GM18517 (cell line): ENCODE measurements around the gene COL6A1.
"Not testable (repeated sequence)": the region's sequence is repeated elsewhere in the genome, so short reads cannot be mapped to it uniquely, and the experiment has no call there.

Experiments used
- ATAC-seq: cut with Tn5 transposase; IDR thresholded peaks from one replicate; pipeline ENCODE4 v1.9.1; 2021; ENCODE audit warnings: mild to moderate bottlenecking, moderate library complexity; ENCODE audit not compliant: unreplicated experiment

Gene COL6A1

DNA sequence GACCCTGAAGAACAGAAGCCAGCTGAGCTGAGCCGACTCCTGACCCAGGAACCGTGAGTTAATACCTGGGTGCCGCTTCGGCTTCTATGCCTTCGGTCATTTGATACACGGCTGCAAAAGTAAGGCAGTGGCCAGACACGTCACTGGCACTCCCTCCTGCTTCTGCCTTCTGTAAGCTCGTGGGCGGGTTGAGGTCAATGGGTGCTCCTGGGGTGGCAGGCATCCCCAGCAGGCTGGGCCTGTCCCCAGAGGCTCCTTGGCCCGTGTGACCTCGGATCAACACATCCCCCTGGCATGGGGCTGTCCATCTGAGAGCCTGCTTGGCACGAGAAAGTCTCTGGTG, 35.7 kb upstream of the COL6A1 start:
- no peak for ATAC-seq

DNA sequence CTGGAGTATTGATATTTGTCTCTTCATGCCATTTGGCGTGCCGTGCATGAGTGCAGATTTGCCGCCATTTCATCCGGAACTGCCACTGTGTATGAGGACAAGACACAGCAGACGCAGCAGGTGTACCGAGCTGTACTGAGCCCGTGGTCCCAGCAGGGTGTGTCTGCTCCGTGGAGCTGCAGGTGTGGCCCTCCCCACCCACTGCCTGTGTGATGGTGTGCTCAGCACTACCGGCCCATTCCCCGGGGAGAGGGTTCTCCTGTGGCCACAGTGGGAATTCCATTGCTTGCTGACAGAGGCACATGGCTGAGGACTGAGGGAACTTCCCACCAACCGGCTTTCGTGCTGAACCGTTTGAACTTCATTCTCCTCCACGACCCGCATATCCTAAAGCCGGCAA, 34.3 kb upstream of the COL6A1 start:
- no peak for ATAC-seq

DNA sequence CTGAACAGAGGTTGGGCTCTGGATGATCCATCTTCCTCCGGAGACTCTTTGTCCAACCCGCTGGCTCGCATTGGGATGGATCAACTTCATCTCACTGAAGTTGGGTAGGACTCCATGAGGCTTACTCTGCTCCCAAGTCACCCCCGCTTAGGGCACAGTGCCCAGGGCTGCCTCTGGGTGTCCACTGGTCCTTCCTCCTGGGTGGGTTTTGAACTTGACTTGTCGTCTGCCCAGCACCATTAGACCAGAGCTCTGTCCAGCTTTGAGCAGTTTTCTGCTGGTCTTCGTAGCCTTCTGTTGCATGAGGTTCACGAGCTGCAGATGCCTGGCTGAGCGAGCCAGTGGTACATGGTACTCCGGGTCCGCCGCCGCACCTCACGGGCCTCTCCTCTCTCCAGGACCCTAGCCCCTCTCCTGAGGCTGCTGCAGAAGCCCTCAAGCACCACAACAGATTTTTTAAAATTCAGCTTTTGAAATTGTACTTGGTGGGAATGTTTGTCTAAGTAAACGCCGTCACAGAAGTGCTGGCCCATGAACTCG, 33.8 kb upstream of the COL6A1 start:
- ATAC-seq: no peak

DNA sequence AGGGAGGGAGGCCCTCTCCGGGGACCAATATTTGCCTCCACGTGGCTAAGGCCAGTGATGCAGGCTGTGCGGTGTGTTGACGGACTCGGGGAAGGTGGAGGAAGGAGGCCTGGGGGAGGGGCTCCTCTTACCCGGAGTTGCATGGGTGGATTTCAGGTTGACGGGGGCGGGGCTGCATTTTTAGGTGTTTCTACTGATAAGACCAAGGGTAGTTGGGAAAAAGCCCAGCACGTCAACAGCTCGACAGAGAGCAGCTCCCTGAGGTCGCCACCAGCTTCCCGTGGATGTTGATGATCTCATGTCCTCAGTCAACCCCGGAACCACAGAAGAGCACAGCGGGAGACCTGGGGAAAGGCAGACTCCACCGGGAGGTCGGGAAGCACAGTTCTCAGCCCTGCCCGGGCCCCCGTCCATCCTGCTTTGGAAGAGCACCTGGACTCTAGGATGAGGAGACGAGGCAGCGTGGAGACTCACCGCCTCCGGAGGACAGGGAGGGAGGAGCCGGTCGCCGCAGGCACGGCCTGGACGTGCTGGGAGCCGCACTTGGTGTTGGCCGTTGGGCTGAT, 32.9 kb upstream of the COL6A1 start:
- no peak for ATAC-seq

DNA sequence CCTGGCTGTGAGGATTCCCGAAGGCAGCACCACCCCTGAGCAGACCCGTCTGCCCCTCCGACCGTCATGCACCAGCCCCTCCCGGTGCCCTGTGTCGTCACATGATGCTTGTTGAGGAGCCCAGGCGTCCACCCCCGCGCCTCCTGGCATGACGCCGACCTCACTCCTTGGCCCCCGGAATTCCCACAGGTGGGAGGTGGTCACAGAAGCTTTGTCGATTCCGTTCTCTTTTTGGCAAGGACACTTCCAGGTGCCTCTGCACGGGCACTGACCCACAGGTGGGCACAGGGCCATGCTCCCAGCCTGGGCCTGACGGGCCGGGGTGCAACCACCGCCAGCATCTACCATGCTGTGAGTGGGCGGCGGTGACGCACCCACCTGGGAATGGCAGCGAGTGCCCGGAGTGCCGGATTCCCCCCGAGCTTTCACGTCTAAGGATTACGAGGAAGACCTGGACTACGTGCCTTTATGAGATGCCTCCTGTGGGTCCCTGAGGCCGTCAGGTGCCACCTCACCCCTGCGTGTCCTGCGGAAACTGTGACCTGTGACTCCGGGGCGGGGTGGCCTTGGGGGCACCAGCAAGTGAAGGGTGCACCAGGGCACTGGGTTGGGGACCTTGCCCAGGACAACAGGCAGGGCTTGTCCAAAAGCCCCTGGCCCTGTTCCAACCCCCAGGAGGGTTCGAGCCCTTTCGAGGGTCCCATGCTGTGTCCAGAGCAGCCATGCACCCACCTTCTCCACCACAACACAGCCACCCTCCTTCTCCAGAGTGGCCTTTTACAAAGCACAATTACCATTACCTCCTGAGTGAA, 31.4 kb upstream of the COL6A1 start:
- ATAC-seq: no peak

DNA sequence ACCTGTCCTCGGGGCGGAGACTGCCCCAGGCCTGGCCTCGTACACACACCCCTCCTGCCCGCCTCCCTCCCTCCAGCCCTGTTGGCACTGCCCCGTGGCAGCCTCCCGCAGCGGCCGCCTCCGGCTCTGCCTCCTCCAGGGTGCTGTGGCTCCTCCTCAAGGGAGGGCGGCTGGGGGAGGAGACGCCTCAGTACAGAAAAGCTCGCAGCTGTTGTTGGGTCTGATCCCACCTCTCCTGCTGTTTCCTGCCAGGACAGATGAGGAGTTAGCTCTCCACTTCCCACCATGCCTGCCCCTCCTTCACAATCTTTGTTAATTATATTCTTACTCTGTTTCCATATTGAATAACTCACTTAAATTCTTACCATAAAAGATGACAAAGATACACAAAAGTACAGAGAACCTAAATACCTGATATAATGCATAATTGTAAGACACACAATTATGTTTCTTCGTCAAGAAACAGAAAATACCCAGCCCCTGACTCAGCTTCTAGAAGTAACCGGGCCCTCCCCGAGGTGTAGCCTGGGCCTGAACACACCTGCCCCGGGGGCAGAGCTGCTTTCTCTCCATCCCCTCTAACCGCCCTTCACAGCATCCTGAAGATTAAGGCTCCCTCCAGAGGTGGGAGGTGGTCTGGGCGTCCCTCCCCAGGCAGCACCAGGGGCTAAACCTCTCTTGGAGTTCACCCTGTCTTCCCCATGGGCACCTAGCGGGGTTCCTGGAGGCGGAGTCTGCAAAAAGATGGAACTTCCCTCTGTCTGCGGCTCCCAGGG, 30.6 kb upstream of the COL6A1 start:
- no peak for ATAC-seq

DNA sequence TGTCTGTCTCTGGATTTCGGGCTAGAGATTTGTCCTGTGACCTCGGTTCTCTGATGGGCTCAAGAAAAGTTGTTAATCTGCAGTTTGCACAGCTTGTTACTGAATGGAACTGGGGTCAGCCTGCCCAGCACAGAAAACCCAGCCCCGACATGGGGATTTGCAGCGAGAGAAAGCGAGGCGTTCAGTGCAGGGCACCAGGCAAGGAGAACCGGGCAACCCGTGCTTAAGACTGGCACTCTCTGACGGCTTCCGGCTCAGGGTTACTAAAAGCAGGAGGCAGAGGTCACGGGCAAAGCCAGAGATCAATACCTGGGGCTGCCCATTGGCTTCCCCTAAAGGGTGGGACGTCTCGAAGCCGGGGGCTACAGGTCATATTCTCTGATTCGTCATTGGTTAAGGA, 29.9 kb upstream of the COL6A1 start:
- ATAC-seq: no peak

DNA sequence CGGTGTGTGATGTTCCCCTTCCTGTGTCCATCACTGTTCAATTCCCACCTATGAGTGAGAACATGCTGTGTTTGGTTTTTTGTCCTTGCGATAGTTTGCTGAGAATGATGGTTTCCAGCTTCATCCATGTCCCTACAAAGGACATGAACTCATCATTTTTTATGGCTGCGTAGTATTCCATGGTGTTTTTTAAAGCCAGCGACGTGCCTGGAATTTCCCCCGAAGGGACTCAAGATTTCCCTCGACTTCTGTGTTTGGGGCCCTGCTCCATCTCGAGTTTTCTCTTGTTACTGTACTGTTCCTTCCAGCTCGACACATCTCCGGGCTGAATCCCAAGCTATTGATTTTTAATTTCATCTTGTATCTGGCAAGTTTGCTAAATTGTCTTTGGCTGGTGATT, 29.0 kb upstream of the COL6A1 start:
- ATAC-seq: not testable (repeated sequence)

DNA sequence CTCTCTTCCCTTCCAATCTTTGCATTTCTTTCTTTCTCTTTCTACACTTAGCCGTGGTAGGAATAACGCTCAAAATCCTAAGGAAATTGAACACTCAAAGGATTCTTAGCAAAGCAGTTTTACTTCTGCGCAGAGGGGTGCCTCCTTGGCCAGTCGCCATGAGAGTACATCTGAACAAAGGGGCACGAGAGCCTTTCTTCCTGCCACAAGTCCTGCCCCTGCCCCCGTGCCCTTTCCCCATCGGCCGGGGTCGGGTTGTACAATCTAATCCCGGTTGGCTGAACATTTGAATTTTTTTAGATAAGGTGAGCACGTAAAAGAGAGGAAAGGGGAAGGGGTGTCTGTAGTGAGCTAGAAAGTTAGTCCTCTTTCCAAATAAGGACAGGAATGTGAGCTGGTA, 28.6 kb upstream of the COL6A1 start:
- no peak for ATAC-seq

DNA sequence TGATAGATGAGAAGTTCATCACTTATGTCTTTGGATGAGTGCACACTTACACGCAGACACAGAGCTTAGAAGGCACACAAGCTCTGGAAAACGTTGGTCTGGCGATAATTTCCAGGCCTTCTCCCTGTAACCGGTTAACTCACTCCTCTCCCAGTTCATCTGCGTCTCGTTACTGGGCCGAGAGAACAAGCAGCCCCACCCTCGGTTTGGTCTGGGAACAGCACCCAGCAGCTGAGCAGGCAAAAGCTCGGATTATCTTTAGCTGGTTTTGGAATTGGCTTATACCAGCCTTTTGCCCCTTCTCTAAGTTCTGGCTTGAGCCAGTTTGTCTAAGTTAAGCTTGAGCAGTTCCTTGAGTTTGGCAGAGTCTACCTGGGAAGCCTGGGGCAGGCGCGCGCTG, 27.3 kb upstream of the COL6A1 start:
- ATAC-seq: no peak

DNA sequence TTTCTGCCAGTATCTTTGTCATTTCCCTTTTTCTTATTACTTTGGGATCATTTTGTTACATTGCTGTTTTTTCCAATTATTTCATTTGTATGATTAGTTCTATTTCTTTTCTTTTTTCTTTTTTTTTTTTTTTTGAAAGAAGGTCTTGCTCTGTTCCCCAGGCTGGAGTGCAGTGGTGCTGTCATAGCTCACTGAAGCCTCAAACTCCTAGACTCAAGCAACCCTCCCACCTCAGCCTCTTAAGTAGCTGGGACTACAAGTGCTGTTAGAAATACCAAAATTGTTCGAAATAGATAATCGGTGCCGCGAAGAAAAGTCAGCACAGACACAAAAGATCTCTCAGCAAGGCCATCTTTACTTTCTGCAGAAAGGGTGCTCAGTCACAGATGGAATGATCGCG, 26.6 kb upstream of the COL6A1 start:
- no peak for ATAC-seq

DNA sequence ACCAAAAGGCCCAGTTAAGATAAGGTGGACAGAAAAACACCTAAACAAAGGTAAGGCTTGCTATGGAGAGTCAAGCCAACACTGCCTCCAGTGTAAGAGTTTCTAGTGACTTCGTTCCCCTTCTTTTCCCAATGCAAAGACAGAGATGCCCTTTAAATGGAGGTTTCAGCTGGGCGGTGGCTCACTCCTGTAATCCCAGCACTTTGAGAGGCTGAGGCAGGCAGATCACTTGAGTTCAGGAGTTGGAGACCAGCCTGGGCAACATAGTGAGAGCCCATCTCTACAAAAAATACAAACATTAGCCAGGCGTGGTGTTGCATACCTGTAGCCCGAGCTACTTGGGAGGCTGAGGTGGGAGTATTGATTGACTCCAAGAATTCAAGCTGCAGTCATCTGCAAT, 24.0 kb upstream of the COL6A1 start:
- ATAC-seq: no peak

DNA sequence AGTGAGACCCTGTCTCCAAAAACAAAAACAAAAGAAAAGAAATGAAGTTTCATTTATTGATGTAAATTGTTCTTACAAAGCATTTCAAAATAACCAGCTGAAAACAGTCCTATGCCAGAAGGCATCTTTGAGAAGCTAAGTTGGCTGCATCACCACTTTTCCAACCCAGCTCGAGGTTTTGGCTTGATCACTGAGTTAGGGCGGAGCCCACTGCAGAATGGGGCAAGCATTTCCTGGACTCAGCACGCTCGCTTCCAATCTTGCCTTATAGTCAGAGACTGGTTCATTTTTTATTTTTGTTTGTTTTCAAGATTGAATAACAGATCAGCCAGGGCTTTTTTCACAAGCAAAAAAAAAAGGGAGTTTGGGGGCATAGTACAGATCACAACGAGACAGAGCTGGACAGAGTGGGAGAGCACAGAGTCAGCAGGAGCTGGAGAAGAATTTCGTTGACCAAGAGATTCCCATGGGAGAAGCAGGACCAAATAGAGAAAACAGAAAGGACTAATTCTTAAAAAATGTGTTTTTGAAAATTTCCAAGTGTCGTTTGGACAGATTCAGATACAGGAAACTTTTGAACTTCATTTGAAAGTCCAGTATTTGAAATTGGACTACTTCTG, 23.5 kb upstream of the COL6A1 start:
- ATAC-seq: no peak

DNA sequence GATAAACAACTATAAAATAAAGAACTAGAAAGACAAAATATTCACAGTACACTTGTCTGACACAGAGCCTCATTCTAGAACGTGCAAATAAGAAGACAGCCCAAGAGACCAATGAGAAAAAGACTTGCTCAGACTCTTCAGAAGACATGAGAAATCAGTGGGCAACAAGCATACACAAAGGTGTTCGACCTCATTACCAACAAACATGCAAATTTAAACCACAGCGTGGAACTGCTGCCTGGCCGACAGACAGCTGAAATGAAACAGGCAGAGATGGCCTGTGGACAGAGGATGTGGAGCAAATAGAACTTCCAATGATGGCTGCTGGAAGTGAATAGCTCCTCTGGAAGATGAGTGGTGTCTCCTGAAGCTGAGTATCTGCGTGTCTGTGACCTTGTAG, 22.4 kb upstream of the COL6A1 start:
- no peak for ATAC-seq

DNA sequence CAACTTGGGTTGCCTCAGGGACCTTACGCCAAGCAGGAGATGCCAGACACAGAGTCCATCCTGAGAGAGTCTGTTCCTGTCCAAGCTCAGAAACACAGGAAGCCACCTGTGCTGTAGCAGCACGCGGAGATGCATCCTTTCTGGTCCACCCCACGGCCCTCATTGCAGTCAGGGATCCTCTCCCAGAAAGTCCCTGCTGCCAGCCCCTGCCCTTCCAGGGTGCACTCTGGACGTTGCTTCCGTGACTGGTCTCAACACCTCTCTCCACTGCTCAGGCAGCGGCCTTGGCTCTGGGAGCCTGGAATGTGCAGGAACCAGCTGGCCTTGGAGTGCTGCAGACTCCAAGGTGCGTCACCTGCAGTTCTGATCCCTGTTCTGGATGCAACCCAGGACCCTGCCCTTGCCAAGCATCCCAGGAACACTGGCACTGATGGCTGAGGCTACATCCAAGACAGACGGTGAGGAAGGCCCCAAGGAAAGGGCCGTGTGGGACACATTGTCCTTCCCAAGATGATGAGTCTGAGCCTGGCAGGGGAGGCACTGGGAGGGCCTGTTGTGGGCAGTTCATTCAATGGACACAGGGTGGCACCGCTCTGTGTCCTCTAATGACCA, 21.7 kb upstream of the COL6A1 start:
- ATAC-seq: no peak

DNA sequence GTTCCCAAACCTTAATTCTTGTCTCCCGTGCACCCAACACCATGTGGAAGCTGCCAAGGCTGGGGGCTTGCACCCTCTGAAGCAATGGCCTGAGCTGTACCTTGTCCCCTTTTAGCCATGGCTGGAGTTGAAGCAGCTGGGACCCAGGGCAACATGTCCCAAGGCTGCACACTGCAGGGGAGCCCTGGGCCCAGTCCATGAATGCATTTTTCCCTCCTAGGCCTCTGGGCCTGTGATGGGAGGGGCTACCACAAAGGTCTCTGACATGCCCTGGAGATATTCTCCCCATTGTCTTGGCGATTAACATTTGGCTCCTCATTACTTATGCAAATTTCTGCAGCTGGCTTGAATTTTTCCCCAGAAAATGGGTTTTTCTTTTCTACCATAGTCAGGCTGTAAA, 20.2 kb upstream of the COL6A1 start:
- not testable (repeated sequence) for ATAC-seq

DNA sequence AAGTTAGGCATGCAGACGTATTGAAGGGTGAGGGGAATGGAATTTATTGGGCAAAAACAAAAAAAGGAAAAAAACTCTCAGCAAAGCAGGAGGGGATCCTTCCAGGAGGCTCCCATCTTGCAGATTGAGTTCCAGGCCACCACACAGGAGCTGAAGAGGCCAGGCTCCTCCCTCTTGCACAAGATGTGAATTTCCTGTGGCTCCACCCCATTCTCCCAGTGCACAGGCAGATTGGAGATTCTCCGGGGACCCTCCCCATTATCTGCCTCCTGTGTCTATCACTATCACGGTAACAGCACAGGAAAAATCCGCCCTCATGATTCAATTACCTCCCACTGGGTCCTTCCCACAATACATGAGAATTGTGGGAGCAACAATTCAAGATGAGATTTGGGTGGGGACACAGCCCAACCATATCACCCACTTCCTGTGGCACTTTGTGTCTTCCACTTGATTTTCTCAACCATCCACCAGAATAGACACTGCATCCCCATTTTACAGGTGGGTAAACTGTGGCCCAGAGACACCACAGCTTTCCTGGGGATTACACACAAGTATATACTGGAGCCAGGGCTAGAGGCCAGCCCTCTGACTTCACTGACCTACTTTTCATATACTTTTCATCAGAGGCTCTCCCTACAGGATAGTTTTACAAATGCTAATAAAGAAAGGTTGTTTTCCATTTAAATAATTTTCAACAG, 18.9 kb upstream of the COL6A1 start:
- ATAC-seq: no peak

DNA sequence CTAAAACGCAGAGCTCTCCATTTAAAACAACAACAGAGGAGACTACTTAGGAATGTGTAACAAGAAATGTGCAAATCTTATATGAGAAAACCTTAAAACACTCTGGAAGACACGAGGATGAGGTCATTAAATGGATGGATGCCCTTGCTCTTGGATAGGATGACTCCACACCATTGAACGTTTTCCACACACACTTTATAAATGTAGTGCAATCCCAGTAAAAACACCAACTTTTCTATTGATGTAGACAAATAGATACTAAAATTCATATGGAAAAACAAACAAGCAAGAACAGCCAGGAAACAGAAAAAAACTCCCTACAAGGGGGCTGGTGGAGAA, 18.4 kb upstream of the COL6A1 start:
- no peak for ATAC-seq

DNA sequence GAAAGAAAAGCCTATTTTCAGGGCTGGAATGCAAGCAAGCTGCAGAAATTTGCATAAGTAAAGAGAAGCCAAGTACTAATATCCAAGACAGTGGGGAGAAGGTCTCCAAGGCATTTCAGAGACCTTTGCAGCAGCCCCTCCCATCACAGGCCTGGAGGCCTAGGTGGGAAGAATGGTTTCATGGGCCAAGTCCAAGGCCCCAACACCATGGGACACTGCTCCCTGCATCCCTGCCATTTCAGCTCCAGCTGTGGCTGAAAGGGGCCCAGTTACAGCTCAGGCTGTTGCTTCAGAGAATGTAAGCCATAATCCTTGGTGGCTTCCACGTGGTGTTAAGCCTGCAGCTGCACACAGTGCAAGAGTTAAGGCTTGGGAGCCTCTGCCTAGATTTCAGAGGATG, 16.9 kb upstream of the COL6A1 start:
- no peak for ATAC-seq

DNA sequence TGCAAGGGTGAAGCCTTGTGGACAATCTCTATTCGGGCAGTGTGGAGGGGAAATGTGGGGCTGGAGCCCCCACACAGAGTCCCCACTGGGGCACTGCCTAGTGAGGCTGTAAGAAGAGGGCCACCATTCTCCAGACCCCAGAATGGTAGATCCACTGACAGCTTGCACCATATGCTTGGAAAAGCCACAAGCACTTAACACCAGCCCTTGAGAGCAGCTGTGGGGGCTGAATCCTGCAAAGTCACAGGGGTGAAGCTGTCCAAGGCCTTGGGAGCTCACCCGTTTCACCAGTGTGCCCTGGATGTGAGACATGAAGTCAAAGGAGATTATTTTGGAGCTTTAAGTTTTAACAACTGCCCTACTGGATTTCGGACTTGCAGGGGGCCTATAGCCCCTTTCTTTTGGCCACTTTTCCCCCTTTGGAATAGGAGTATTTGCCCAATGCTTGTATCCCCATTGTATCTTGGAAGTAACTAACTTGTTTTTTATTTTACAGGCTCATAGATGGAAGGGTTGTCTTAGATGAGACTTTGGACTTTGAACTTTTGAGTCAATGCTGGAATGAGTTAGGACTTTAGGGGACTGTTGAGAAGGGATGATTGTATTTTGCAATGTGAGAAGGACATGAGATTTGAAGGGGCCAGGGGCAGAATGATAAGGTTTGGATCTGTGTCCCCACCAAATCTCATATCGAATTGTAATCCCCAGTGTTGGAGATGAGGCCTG, 16.3 kb upstream of the COL6A1 start:
- ATAC-seq: no peak
